Stimulated activated CD4-positive, alpha-beta T cell treated with anti-CD3 and anti-CD28 coated beads, Interleukin-15, amount 100 ng/mL, for 1 hour (primary cell): ENCODE measurements around the gene RREB1.

Experiments
- DNase-seq, 2 donors: peaks; one replicate each; pipeline ENCODE4 v3.0.0-alpha.2; 2020; ENCODE audit warnings: low read depth in 1 of 2, low spot score in 1 of 2

The RREB1 gene

DNA sequence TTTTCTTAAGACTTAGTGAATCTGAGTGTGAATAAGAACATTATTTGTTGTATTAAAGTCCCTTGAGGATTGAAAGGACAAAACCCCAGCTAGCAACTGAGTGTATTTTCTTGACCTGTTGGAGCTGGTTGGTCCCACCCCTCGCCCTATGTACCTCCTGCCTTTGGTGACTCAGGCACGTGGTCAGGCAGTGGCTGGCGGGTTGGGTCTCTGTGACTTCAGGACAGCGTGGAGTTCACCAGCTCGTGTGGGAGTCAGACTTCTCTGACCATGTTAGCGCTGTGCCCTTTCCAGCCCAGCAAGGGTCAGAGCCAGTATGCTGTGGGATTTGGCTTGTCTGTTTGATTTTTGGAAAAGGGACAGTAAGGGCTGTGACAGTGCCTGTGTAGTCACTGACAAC is 111.5 kb downstream of the RREB1 start:
- DNase-seq, result no peak

GRCh38 chr6:7222197-7222596 is 114.4 kb downstream of the RREB1 start:
- DNase-seq, result no peak

DNA sequence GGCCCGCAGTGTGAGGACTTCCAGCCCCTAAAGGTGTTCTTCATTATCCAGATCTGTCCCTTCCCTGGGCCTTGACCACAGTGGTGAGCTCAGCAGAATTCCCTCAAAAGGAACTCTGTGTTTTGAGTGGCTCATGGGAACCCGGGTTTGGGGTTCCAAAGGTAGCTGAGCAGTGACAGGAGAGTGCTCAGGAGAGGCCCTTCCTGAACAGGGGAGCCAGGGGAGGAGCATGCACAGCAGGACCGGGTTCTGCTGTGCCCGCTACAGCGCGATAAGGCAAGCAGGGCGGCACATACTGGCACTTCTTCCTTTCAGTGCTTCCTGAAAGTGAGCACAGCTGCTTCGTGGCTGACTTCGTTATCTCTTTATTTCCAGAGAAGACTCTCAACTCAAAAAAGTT is 117.0 kb downstream of the RREB1 start:
- DNase-seq, result no peak

GRCh38 chr6:7228662-7229375 is 121.1 kb downstream of the RREB1 start:
- no peak for DNase-seq

GRCh38 chr6:7229376-7230326 is 121.9 kb downstream of the RREB1 start:
- DNase-seq, result no peak

GRCh38 chr6:7230327-7230691 is 122.5 kb downstream of the RREB1 start:
- DNase-seq, result no peak

GRCh38 chr6:7230956-7231713 is 123.4 kb downstream of the RREB1 start:
- DNase-seq, result no peak

DNA sequence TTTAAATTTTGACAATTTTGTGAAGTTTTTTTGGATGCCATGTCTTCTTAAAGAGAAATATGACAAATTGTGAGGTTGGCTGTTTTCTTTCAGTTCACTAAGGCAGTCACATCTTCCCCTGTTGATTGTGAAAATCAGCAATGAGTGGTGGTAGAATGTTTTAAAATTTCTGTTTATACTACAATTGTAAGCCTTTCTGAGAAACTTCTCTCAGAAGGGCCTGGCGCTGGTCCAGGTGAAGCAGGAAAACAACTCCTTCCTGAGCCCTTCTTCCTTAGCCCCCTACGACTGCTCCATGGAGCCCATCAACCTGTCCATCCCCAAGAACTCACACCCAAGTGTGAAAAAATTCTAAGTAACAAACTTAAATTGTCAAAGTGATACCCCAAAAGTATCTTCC is 124.6 kb downstream of the RREB1 start:
- no peak for DNase-seq

GRCh38 chr6:7234547-7234946 is 126.8 kb downstream of the RREB1 start:
- DNase-seq, result no peak

GRCh38 chr6:7235712-7236305 is 128.0 kb downstream of the RREB1 start:
- no peak for DNase-seq

GRCh38 chr6:7236306-7237209 is 128.8 kb downstream of the RREB1 start:
- no peak for DNase-seq

GRCh38 chr6:7237653-7238188 is 130.0 kb downstream of the RREB1 start:
- no peak for DNase-seq

GRCh38 chr6:7238526-7238899 is 130.8 kb downstream of the RREB1 start:
- DNase-seq, result no peak

DNA sequence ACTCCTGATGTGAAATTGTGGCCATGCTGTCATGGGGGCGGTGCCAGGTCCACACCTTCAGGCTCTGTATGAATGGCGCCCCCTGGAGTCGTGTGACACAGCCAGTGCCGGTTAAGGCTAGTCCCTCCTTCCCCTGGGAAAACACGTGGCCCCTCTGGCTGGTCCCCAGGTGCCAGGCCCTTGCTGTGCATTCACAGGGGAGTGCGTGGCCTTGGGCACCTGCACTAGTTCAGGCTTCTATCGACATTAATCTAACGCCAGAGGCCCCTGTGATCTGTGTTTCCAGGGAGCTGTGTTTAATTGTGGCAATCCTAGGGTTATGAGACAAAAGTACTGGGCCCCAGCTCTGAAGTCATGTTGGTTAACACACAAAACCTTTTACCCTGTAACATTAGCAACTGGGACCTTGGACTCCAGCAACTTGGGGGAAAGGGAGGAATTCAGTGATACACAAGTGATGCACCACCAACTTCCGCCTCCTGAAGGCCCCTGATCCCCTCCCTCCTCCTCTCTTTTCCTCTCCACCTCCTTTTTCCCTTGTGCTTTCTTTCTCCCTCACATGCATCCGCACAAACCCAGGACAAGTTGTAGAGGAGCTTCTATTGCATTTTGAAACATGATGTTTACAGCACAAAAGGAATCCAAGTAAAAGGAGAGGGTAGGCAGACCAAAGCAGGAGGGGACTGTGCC is 131.3 kb downstream of the RREB1 start:
- DNase-seq, result peak in 1 of 2 donors; percentile 61

- no peak for DNase-seq
Observed at GRCh38 chr6:7239590-7239948, 131.8 kb downstream of the RREB1 start.

GRCh38 chr6:7240351-7240750 is 132.6 kb downstream of the RREB1 start:
- DNase-seq, result no peak

GRCh38 chr6:7241160-7241559 is 133.4 kb downstream of the RREB1 start:
- no peak for DNase-seq

GRCh38 chr6:7241709-7242645 is 134.2 kb downstream of the RREB1 start:
- no peak for DNase-seq

- no peak for DNase-seq
Observed at GRCh38 chr6:7242835-7243178, 135.0 kb downstream of the RREB1 start.
